ENCODE results near the gene TADA1.

- TF ChIP-seq EZH2 (IDR thresholded peaks at IDR 0.05; ENCODE audit: low read depth) (no peak), CTCF (conservative IDR thresholded peaks at IDR 0.05) (no peak)
These were observed 56.1 kb downstream of the TADA1 start for GRCh38 chr1:166819974-166820373.

All from PC-9 (cell line).